LNCaP clone FGC (cell line): ENCODE results near the gene PRR15.

Source experiments
- DNase-seq: peaks from one replicate; pipeline ENCODE4 v3.0.0-alpha.2; 2011; ENCODE audit warnings: low read depth
- H3K4me3 ChIP-seq: 2 replicates; pipeline ENCODE4 v1.5.1; 2011; ENCODE audit warnings: mild to moderate bottlenecking, low read depth, low read length, control low read depth
- TF ChIP-seq, protein P1 (sequence below): IDR thresholded peaks from 2 replicates; pipeline ENCODE4 v1.5.1; 2012; ENCODE audit warnings: mild to moderate bottlenecking; ENCODE audit not compliant: control insufficient read depth, insufficient read depth; ENCODE audit errors: extremely low read depth

Gene PRR15

DNA sequence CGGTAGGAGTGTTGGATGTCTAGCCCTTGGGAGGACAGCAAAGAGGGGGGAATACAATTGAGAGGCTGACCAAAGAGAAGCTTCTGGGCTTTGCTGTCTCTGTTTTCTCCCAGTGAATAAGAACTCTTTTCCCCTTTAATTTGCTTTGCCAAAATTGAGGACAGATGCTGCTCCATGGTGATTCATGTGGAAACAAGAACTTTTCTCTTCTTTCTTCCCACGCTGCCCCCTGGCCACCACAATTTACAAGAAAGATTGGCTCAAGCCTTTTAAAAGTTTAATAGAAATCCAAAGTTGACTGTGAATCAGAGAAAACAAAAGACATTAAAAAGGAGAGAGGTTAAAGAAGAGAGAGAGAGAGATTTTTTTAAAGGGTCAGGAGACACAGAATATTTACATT lies 49.0 kb downstream of the PRR15 start:
- H3K4me3 ChIP-seq = no peak overlapping the region
- no peak for DNase-seq
- TF ChIP-seq, protein P1, sequence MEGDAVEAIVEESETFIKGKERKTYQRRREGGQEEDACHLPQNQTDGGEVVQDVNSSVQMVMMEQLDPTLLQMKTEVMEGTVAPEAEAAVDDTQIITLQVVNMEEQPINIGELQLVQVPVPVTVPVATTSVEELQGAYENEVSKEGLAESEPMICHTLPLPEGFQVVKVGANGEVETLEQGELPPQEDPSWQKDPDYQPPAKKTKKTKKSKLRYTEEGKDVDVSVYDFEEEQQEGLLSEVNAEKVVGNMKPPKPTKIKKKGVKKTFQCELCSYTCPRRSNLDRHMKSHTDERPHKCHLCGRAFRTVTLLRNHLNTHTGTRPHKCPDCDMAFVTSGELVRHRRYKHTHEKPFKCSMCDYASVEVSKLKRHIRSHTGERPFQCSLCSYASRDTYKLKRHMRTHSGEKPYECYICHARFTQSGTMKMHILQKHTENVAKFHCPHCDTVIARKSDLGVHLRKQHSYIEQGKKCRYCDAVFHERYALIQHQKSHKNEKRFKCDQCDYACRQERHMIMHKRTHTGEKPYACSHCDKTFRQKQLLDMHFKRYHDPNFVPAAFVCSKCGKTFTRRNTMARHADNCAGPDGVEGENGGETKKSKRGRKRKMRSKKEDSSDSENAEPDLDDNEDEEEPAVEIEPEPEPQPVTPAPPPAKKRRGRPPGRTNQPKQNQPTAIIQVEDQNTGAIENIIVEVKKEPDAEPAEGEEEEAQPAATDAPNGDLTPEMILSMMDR = no peak

DNA sequence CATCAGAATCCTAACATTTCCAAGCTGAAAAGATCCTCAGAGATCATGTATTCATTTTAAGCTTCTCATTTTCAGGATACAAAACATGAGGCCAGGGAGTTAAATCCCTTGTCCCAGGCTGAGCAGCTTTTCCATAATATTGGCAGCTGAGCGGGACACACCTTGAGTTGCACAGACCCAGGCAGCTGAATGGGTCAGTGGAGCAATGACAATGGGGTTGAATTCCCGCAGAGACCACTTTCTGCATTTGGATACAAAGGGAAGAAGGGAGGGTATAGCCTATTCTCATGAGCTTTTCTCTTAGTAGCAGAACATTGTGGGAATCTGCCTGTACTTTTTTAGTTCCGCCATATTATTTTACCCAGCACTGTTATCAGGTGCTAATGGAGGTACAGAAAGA lies 49.5 kb downstream of the PRR15 start:
- no peak for DNase-seq
- TF ChIP-seq, protein P1 = no peak
- no peak overlapping the region for H3K4me3 ChIP-seq

DNA sequence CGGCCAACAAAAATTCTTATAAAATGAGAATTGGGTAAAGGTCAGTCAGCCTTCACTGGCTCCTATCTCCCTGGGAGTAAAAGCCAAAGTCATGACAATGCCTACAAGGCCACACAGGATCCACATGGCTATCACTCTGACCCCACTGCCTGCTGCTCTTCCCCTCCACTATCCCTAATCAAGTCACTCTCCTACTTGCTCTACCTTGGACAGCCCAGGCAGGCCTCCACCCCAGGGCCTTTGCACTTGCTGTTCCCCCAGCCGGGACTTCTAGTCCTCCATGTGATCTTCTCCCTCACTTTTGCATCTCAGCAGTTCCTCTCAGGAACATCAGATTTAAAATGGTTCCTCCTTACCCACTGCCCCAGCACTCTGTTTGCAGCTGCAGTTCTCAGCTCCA lies 50.6 kb downstream of the PRR15 start:
- no peak for DNase-seq
- TF ChIP-seq, protein P1 = no peak
- no peak overlapping the region for H3K4me3 ChIP-seq
